Activated naive CD4-positive, alpha-beta T cell (primary cell): Measurements from ENCODE around the gene CMTM5.
"Not testable (repeated sequence)": the region's sequence is repeated elsewhere in the genome, so short reads cannot be mapped to it uniquely, and the experiment has no call there.

Experiments
- DNase-seq, 4 experiments: peaks; one replicate each; lab custom pipeline; 2025; lab: John Stamatoyannopoulos, UW

CMTM5 gene

GRCh38 chr14:23399136-23399535, 22.3 kb downstream of the CMTM5 start:
- DNase-seq = no peak

- no peak for DNase-seq
Measured at GRCh38 chr14:23399591-23399990, 22.7 kb downstream of the CMTM5 start.

- not testable (repeated sequence) for DNase-seq
Measured at GRCh38 chr14:23400496-23401149, 23.8 kb downstream of the CMTM5 start.

GRCh38 chr14:23401291-23401690, 24.4 kb downstream of the CMTM5 start:
- no peak for DNase-seq

GRCh38 chr14:23402296-23403138, 25.7 kb downstream of the CMTM5 start:
- no peak for DNase-seq

GRCh38 chr14:23403139-23403438, 26.2 kb downstream of the CMTM5 start:
- DNase-seq = no peak

GRCh38 chr14:23403908-23404307, 27.1 kb downstream of the CMTM5 start:
- DNase-seq = no peak

GRCh38 chr14:23404331-23404900, 27.6 kb downstream of the CMTM5 start:
- DNase-seq = no peak

GRCh38 chr14:23405096-23405495, 28.2 kb downstream of the CMTM5 start:
- DNase-seq = no peak

GRCh38 chr14:23405516-23406025, 28.7 kb downstream of the CMTM5 start:
- DNase-seq = no peak

GRCh38 chr14:23406244-23406643, 29.4 kb downstream of the CMTM5 start:
- no peak for DNase-seq

- no peak for DNase-seq
Measured at GRCh38 chr14:23406725-23407355, 30.0 kb downstream of the CMTM5 start.

- no peak for DNase-seq
Measured at GRCh38 chr14:23407516-23408306, 30.9 kb downstream of the CMTM5 start, which contains the start of gene MYH6. TSS of gene MYH6 (minus strand) at chr14:23408273. CDS start at chr14:23407223, 1,050 bp downstream.

- DNase-seq = no peak
Measured at GRCh38 chr14:23408307-23408630, 31.4 kb downstream of the CMTM5 start.

GRCh38 chr14:23409475-23409874, 32.6 kb downstream of the CMTM5 start:
- DNase-seq = no peak

GRCh38 chr14:23409966-23410635, 33.3 kb downstream of the CMTM5 start:
- DNase-seq = no peak

- no peak for DNase-seq
Measured at GRCh38 chr14:23411563-23412525, 35.0 kb downstream of the CMTM5 start.

- DNase-seq = no peak
Measured at GRCh38 chr14:23413681-23414080, 36.8 kb downstream of the CMTM5 start.

- no peak for DNase-seq
Measured at GRCh38 chr14:23414254-23414653, 37.4 kb downstream of the CMTM5 start.
